Endothelial cell of umbilical vein (primary cell): ENCODE results near the gene ZNF184. TPM values are rescaled to one million over a fixed set of nuclear protein-coding genes. Genes with fewer than 3 reads are reported as not detected.

Source experiments
- BruUV-seq: library from RNA; stranded (reverse); fragments of 400-500 nt; replicated peaks from 2 replicates; lab custom pipeline; 2021; lab: Mats Ljungman, UMichigan
- CTCF ChIA-PET: fragments of 300-600, 350-600 bp; sonication (Branson Sonifier 250); formaldehyde crosslinking; loops from one replicate; lab custom pipeline; 2021; ENCODE audit warnings: antibody characterized with exemption, inconsistent platforms; lab: Charles Lee
- POLR2A ChIA-PET: fragments of 300-600, 350-600 bp; sonication (Branson Sonifier 250); formaldehyde crosslinking; loops from one replicate; lab custom pipeline; 2021; ENCODE audit warnings: antibody characterized with exemption, inconsistent platforms; lab: Charles Lee
- DNase-seq: peaks from one replicate; pipeline ENCODE4 v3.0.0-alpha.2; 2011; ENCODE audit warnings: low read depth, low spot score
- FAIRE-seq: peaks from 2 replicates; lab custom pipeline; 2011; peaks lifted over from hg19 to GRCh38; lab: Jason Lieb, UNC
- H2AFZ ChIP-seq: 2 replicates; pipeline ENCODE4 v1.6.0; 2012; ENCODE audit warnings: low read depth, low read length, control low read depth, inconsistent platforms
- H3K27ac ChIP-seq: 2 replicates; pipeline ENCODE4 v1.5.1; 2011; ENCODE audit warnings: low read depth, mild to moderate bottlenecking, control low read depth, low read length, moderate library complexity; ENCODE audit not compliant: insufficient read depth
- H3K27me3 ChIP-seq, 2 experiments: 2 replicates each; pipeline versions ENCODE4 v1.6.0 to v1.6.1; 2011; ENCODE audit warnings: low read length in 2 of 2, mixed read lengths in 1 of 2; ENCODE audit not compliant: control insufficient read depth in 2 of 2, insufficient read depth in 2 of 2
- H3K36me3 ChIP-seq, 2 experiments: 2 replicates in 1 of 2; 3 replicates in 1 of 2; pipeline ENCODE4 v1.5.1; 2011; ENCODE audit warnings: low read length in 2 of 2, mild to moderate bottlenecking in 1 of 2, moderate library complexity in 1 of 2; ENCODE audit not compliant: control insufficient read depth in 2 of 2, insufficient read depth in 2 of 2; ENCODE audit errors: extremely low read depth in 1 of 2
- H3K4me1 ChIP-seq: 3 replicates; pipeline ENCODE4 v1.5.1; 2011; ENCODE audit warnings: mild to moderate bottlenecking, low read length; ENCODE audit not compliant: control insufficient read depth, insufficient read depth; ENCODE audit errors: extremely low read depth
- H3K4me2 ChIP-seq: 2 replicates; pipeline ENCODE4 v1.6.1; 2011; ENCODE audit warnings: low read length, control low read depth, mixed read lengths; ENCODE audit not compliant: insufficient read depth
- H3K4me3 ChIP-seq, 3 experiments: fragments of 200-600 bp in 1 of 3; sonication (generic), shearing (Covaris generic) in 1 of 3; replicated peaks in 1 of 3; 2 replicates each; pipeline ENCODE4 v1.5.1; 2011 to 2016; ENCODE audit warnings: control low read depth in 3 of 3, low read length in 3 of 3, mild to moderate bottlenecking in 2 of 3, inconsistent platforms in 1 of 3, low read depth in 1 of 3, moderate library complexity in 1 of 3; ENCODE audit not compliant: insufficient read depth in 1 of 3
- H3K79me2 ChIP-seq: 2 replicates; pipeline ENCODE4 v1.6.0; 2012; ENCODE audit warnings: low read length, inconsistent platforms; ENCODE audit not compliant: control insufficient read depth, insufficient read depth
- H3K9ac ChIP-seq: replicated peaks from 2 replicates; pipeline ENCODE3; 2011; ENCODE audit warnings: low read length, control low read depth; ENCODE audit not compliant: insufficient read depth; ENCODE audit errors: extremely low read depth
- H3K9me1 ChIP-seq: replicated peaks from 3 replicates; pipeline ENCODE4 v1.6.0; 2011; ENCODE audit warnings: mild to moderate bottlenecking, low read length; ENCODE audit not compliant: control insufficient read depth, insufficient read depth; ENCODE audit errors: extremely low read depth
- H3K9me3 ChIP-seq: replicated peaks from 2 replicates; pipeline ENCODE4 v1.5.1; 2012; ENCODE audit warnings: low read length, inconsistent platforms; ENCODE audit not compliant: control insufficient read depth, insufficient read depth
- H4K20me1 ChIP-seq: replicated peaks from 2 replicates; pipeline ENCODE3; 2011; ENCODE audit warnings: mild to moderate bottlenecking, low read length; ENCODE audit not compliant: control insufficient read depth, insufficient read depth; ENCODE audit errors: extremely low read depth
- EZH2 ChIP-seq: IDR thresholded peaks from 2 replicates; pipeline ENCODE4 v1.6.1; 2012; ENCODE audit warnings: borderline replicate concordance, low read depth, mild to moderate bottlenecking, moderate library complexity, low read length, inconsistent platforms; ENCODE audit not compliant: severe bottlenecking
- FOS ChIP-seq: IDR thresholded peaks from 2 replicates; pipeline ENCODE4 v1.6.1; 2011; ENCODE audit warnings: mild to moderate bottlenecking, low read length, moderate library complexity, borderline replicate concordance; ENCODE audit not compliant: insufficient read depth
- GATA2 ChIP-seq: IDR thresholded peaks from 2 replicates; pipeline ENCODE4 v1.7.0; 2011; ENCODE audit warnings: low read depth, mild to moderate bottlenecking, moderate library complexity, mixed read lengths, low read length; ENCODE audit not compliant: insufficient read length, insufficient read depth
- JUN ChIP-seq: IDR thresholded peaks from 2 replicates; pipeline ENCODE4 v1.6.1; 2011; ENCODE audit warnings: borderline replicate concordance, low read depth; ENCODE audit not compliant: insufficient read length, insufficient read depth
- MYC ChIP-seq: IDR thresholded peaks from one replicate; pipeline ENCODE4 v1.6.1; 2011; ENCODE audit warnings: mild to moderate bottlenecking, low read depth, low read length
- POLR2A ChIP-seq: IDR thresholded peaks from 2 replicates; pipeline ENCODE4 v1.6.1; 2012; ENCODE audit warnings: low read depth, mild to moderate bottlenecking, control low read depth, low read length
- POLR2AphosphoS5 ChIP-seq: IDR thresholded peaks from 2 replicates; pipeline ENCODE4 v1.6.1; 2012; ENCODE audit warnings: low read depth, mild to moderate bottlenecking, control low read depth, low read length, moderate library complexity; ENCODE audit not compliant: insufficient read depth
- dilution Hi-C: fragments of 300-500 bp; cut with MboI; formaldehyde crosslinking; loops from one replicate; pipeline ENCODE4 v1.15.0; 2019; ENCODE audit warnings: low sequenced_read_pairs; ENCODE audit not compliant: extremely low pct_ligation_motif_present
- intact Hi-C: fragments of 100-400 bp; cut with micrococcal nuclease; formaldehyde crosslinking; loops from one replicate; pipeline ENCODE4 v1.10.0; 2022
- polyA plus RNA-seq, 4 experiments: library from polyadenylated mRNA; depleted of rRNA in 3 of 4; stranded (reverse) in 3 of 4; unstranded in 1 of 4; fragments of >200 nt; gene quantifications; 2 replicates each; pipeline versions ENCODE4 v1.2.1 to v1.2.3, GENCODE V29; 2011 to 2012; ENCODE audit warnings: missing spikeins in 1 of 4
- total RNA-seq: library from RNA; stranded (reverse); gene quantifications from 2 replicates; pipeline ENCODE4 v1.2.3, GENCODE V29; 2021
- TF ChIP-seq, protein P1 (sequence below), 2 donors: IDR thresholded peaks; 1 replicate in 1 of 2; 2 replicates in 1 of 2; pipeline ENCODE4 v1.5.1; 2011; ENCODE audit warnings: low read length in 2 of 2, mild to moderate bottlenecking in 2 of 2, moderate library complexity in 2 of 2, control low read depth in 1 of 2, inconsistent platforms in 1 of 2, low read depth in 1 of 2; ENCODE audit not compliant: insufficient read depth in 1 of 2; ENCODE audit errors: extremely low read depth in 1 of 2
- TF ChIP-seq, protein P2 (sequence below): IDR thresholded peaks from 2 replicates; pipeline ENCODE4 v1.6.1; 2011; ENCODE audit not compliant: insufficient read depth, insufficient read length

ZNF184 gene
- total and polyA plus RNA-seq, 2 donors (not counting 3 experiments of a cell fraction or from before 2014, with no cell fraction given) = 1.6 to 6.5 TPM

DNA sequence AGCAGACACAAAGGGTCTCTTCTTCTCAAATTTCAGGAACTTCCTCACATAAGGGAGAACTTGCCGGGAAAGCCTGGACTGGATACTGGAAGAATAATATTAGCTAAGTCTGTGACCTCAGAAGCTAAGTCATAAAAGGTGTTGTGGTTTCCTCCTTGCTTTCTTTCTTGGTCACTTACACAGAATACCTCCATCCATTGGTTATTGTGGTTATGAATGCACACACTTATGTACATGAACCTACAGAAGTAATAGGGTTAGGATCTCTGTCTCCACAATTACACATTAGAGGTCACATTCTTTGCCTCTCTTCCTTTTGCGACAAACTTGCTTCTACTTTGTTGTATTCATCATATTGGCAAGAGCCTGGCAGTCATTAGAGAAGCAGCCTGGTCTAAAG, 43.9 kb downstream of the ZNF184 start:
- Histone ChIP-seq H3K4me3 (no peak overlapping the region), H3K4me1 (no peaks in the 10 kb centered on the region), H3K4me2 (no peak overlapping the region), H3K9me1 (no peaks in the 10 kb centered on the region), H2AFZ (no peak overlapping the region), H4K20me1 (no peaks in the 10 kb centered on the region), H3K27me3 (no peaks in the 10 kb centered on the region), H3K9me3 (no peaks in the 10 kb centered on the region), H3K9ac (no peak overlapping the region), H3K79me2 (no peaks in the 10 kb centered on the region), H3K36me3 (no peaks in the 10 kb centered on the region), H3K27ac (no peak overlapping the region)
- ChIA-PET CTCF (no interaction called here), POLR2A (no interaction called here)
- FAIRE-seq (no peak), DNase-seq (no peak)
- TF ChIP-seq POLR2AphosphoS5 (no peak), POLR2A (no peak), EZH2 (no peak), GATA2 (no peak), MYC (no peak), JUN (no peak), FOS (no peak)
- TF ChIP-seq, protein P1, sequence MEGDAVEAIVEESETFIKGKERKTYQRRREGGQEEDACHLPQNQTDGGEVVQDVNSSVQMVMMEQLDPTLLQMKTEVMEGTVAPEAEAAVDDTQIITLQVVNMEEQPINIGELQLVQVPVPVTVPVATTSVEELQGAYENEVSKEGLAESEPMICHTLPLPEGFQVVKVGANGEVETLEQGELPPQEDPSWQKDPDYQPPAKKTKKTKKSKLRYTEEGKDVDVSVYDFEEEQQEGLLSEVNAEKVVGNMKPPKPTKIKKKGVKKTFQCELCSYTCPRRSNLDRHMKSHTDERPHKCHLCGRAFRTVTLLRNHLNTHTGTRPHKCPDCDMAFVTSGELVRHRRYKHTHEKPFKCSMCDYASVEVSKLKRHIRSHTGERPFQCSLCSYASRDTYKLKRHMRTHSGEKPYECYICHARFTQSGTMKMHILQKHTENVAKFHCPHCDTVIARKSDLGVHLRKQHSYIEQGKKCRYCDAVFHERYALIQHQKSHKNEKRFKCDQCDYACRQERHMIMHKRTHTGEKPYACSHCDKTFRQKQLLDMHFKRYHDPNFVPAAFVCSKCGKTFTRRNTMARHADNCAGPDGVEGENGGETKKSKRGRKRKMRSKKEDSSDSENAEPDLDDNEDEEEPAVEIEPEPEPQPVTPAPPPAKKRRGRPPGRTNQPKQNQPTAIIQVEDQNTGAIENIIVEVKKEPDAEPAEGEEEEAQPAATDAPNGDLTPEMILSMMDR (IDR thresholded peaks at IDR 0.05; ENCODE audit: extremely low read depth in 1 of 2, insufficient read depth in 1 of 2, low read depth in 1 of 2, low read length in 2 of 2) = no peak
- TF ChIP-seq, protein P2, sequence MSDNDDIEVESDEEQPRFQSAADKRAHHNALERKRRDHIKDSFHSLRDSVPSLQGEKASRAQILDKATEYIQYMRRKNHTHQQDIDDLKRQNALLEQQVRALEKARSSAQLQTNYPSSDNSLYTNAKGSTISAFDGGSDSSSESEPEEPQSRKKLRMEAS = no peak
- dilution Hi-C loops = no loop called here
- BruUV-seq = no TSS peak
- intact Hi-C loops = no loop called here
